Astrocyte (in vitro differentiated cells and primary cell): ENCODE measurements around the gene ETV6. TPM values are rescaled to one million over a fixed set of nuclear protein-coding genes. Genes with fewer than 3 reads are reported as not detected.
A peak's percentile ranks its signal among the peaks of the same experiment; 100 is the strongest.

Source experiments
- DNase-seq: peaks from one replicate; pipeline ENCODE4 v3.0.0-alpha.2; 2010; ENCODE audit warnings: low read depth
- FAIRE-seq: peaks from 2 replicates; lab custom pipeline; 2011; peaks lifted over from hg19 to GRCh38; lab: Jason Lieb, UNC
- H2AFZ ChIP-seq: 2 replicates; pipeline ENCODE4 v1.6.0; 2012; ENCODE audit warnings: low read depth, low read length, inconsistent platforms
- H3K27ac ChIP-seq: 2 replicates; pipeline ENCODE4 v1.5.1; 2011; ENCODE audit warnings: low read depth, low read length, inconsistent platforms
- H3K27me3 ChIP-seq: 2 replicates; pipeline ENCODE4 v1.6.0; 2011; ENCODE audit warnings: low read length, inconsistent platforms; ENCODE audit not compliant: insufficient read depth
- H3K36me3 ChIP-seq: 2 replicates; pipeline ENCODE4 v1.5.1; 2011; ENCODE audit warnings: low read length, inconsistent platforms; ENCODE audit not compliant: insufficient read depth
- H3K4me1 ChIP-seq: 2 replicates; pipeline ENCODE4 v1.5.1; 2011; ENCODE audit warnings: low read length, inconsistent platforms; ENCODE audit not compliant: insufficient read depth
- H3K4me2 ChIP-seq: 2 replicates; pipeline ENCODE4 v1.6.0; 2012; ENCODE audit warnings: low read length, inconsistent platforms
- H3K4me3 ChIP-seq: 2 replicates; pipeline ENCODE4 v1.5.1; 2011; ENCODE audit warnings: low read depth, mild to moderate bottlenecking, low read length, inconsistent platforms; ENCODE audit not compliant: insufficient read depth
- H3K79me2 ChIP-seq: 2 replicates; pipeline ENCODE4 v1.6.0; 2012; ENCODE audit warnings: mild to moderate bottlenecking, low read length, inconsistent platforms; ENCODE audit not compliant: insufficient read depth
- H3K9ac ChIP-seq: 2 replicates; pipeline ENCODE4 v1.6.0; 2012; ENCODE audit warnings: mild to moderate bottlenecking, low read length, inconsistent platforms
- H3K9me3 ChIP-seq: 2 replicates; pipeline ENCODE4 v1.5.1; 2012; ENCODE audit warnings: low read depth, mild to moderate bottlenecking, low read length, inconsistent platforms; ENCODE audit not compliant: insufficient read depth
- H4K20me1 ChIP-seq: 2 replicates; pipeline ENCODE4 v1.6.0; 2012; ENCODE audit warnings: low read length, inconsistent platforms; ENCODE audit not compliant: insufficient read depth
- H3K27ac Mint-ChIP-seq: one replicate; pipeline ENCODE4 v1.8.0; 2021; ENCODE audit warnings: mild to moderate bottlenecking, mixed read lengths; ENCODE audit not compliant: unreplicated experiment
- H3K27me3 Mint-ChIP-seq: one replicate; pipeline ENCODE4 v1.8.0; 2021; ENCODE audit warnings: low read depth, mixed read lengths; ENCODE audit not compliant: unreplicated experiment
- H3K36me3 Mint-ChIP-seq: one replicate; pipeline ENCODE4 v1.8.0; 2021; ENCODE audit warnings: low read depth, mixed read lengths; ENCODE audit not compliant: unreplicated experiment
- H3K4me1 Mint-ChIP-seq: one replicate; pipeline ENCODE4 v1.8.0; 2021; ENCODE audit warnings: low read depth, mixed read lengths; ENCODE audit not compliant: unreplicated experiment
- H3K4me3 Mint-ChIP-seq: one replicate; pipeline ENCODE4 v1.8.0; 2021; ENCODE audit warnings: mild to moderate bottlenecking, moderate library complexity, mixed read lengths; ENCODE audit not compliant: unreplicated experiment
- H3K9me3 Mint-ChIP-seq: one replicate; pipeline ENCODE4 v1.8.0; 2021; ENCODE audit warnings: mild to moderate bottlenecking, mixed read lengths; ENCODE audit not compliant: unreplicated experiment
- CTCF ChIP-seq: IDR thresholded peaks from 2 replicates; pipeline ENCODE4 v1.5.1; 2011; ENCODE audit warnings: low read depth, mild to moderate bottlenecking, inconsistent platforms, low read length, moderate library complexity; ENCODE audit not compliant: insufficient read depth
- EZH2 ChIP-seq: IDR thresholded peaks from 2 replicates; pipeline ENCODE4 v1.6.1; 2012; ENCODE audit warnings: mild to moderate bottlenecking, low read length, inconsistent platforms; ENCODE audit not compliant: insufficient read depth
- total RNA-seq: library from RNA; stranded (reverse); gene quantifications from 2 replicates; pipeline ENCODE4 v1.2.1, GENCODE V29; 2021

Gene ETV6
- total RNA-seq, 1 donor from 2014 or later = 41.2 TPM

GRCh38 chr12:11729008-11729407 is 79.5 kb downstream of the ETV6 start:
- H3K27ac ChIP-seq = no peak overlapping the region
- Mint-ChIP-seq H3K36me3 (peaks cover 22% of the 10 kb centered on the region), H3K9me3 (no peaks in the 10 kb centered on the region), H3K4me1 (peaks cover 75% of the 10 kb centered on the region), H3K4me3 (no peak overlapping the region), H3K27me3 (no peaks in the 10 kb centered on the region), H3K27ac (no peak overlapping the region)
- FAIRE-seq (no peak), DNase-seq (no peak)
- TF ChIP-seq CTCF = no peak
- TF ChIP-seq EZH2 = no peak
- H3K4me1 ChIP-seq = peaks cover 34% of the 10 kb centered on the region
- no peaks in the 10 kb centered on the region for H3K27me3 ChIP-seq
- peaks cover 85% of the 10 kb centered on the region for H3K79me2 ChIP-seq
- H3K9ac ChIP-seq = no peak overlapping the region
- H3K4me2 ChIP-seq = no peak overlapping the region
- H3K4me3 ChIP-seq = no peak overlapping the region
- no peaks in the 10 kb centered on the region for H3K9me3 ChIP-seq
- H2AFZ ChIP-seq = no peak overlapping the region
- no peaks in the 10 kb centered on the region for H3K36me3 ChIP-seq
- peaks cover 10% of the 10 kb centered on the region for H4K20me1 ChIP-seq

DNA sequence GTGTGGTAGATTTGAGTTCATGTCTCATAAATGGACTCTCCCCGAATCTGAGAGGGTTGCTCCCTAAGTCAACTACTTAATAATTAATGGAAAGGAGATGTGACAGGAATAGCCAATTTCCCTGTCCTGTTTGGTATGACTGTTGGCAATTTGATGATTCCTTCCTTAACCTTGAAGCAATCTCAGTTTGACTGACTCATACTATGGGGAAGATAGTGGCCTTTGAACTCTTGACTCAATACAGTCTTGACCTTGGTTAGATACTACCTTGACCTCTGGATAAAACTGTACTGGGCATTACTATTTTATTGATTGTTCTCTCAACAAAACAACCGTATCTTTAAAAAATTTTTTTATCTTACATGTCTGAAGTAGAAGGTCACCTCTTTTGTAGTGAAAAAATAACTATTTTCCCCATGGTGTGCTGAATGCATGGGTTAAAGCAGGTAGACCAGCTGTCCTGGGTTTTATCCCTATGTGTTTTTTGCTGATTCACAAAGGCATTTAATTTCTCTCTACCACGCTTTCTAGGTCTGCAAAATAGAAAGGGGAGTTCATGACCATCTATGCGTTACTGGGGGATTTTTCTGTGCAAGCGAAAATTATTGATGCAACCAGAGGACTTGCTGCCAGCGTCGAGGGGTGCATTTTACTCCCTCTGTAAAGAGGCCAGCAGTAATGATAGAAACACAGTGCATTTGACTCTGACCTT is 80.1 kb downstream of the ETV6 start:
- peaks cover 69% of the 10 kb centered on the region for H3K4me1 Mint-ChIP-seq
- H3K4me3 Mint-ChIP-seq = no peak overlapping the region
- no peak overlapping the region for H2AFZ ChIP-seq
- no peak for TF ChIP-seq CTCF
- no peak for TF ChIP-seq EZH2
- H3K4me1 ChIP-seq = peaks cover 30% of the 10 kb centered on the region
- peaks cover 85% of the 10 kb centered on the region for H3K79me2 ChIP-seq
- H3K27me3 Mint-ChIP-seq = no peaks in the 10 kb centered on the region
- no peak overlapping the region for H3K27ac ChIP-seq
- no peaks in the 10 kb centered on the region for H3K9me3 Mint-ChIP-seq
- H3K9ac ChIP-seq = no peak overlapping the region
- FAIRE-seq = no peak
- H3K36me3 ChIP-seq = no peaks in the 10 kb centered on the region
- DNase-seq = no peak
- no peaks in the 10 kb centered on the region for H3K9me3 ChIP-seq
- no peak overlapping the region for H3K27ac Mint-ChIP-seq
- H3K36me3 Mint-ChIP-seq = peaks cover 18% of the 10 kb centered on the region
- H4K20me1 ChIP-seq = peaks cover 10% of the 10 kb centered on the region
- H3K4me2 ChIP-seq = no peak overlapping the region
- no peak overlapping the region for H3K4me3 ChIP-seq
- H3K27me3 ChIP-seq = no peaks in the 10 kb centered on the region

GRCh38 chr12:11730299-11731041 is 81.0 kb downstream of the ETV6 start:
- Histone ChIP-seq H3K79me2 (peaks cover 89% of the 10 kb centered on the region), H4K20me1 (peaks cover 10% of the 10 kb centered on the region), H3K4me2 (peak overlapping the region; percentile 61), H3K36me3 (no peaks in the 10 kb centered on the region), H3K4me3 (no peak overlapping the region), H3K9me3 (no peaks in the 10 kb centered on the region), H3K27ac (peak overlapping the region; percentile 67), H2AFZ (no peak overlapping the region), H3K4me1 (peaks cover 26% of the 10 kb centered on the region), H3K9ac (peak overlapping the region; percentile 22), H3K27me3 (no peaks in the 10 kb centered on the region)
- Mint-ChIP-seq H3K4me3 (no peak overlapping the region), H3K9me3 (no peaks in the 10 kb centered on the region), H3K27ac (peak overlapping the region; percentile 63), H3K4me1 (peaks cover 60% of the 10 kb centered on the region), H3K36me3 (peaks cover 15% of the 10 kb centered on the region), H3K27me3 (no peaks in the 10 kb centered on the region)
- DNase-seq = no peak
- TF ChIP-seq CTCF = no peak
- TF ChIP-seq EZH2 = no peak
- FAIRE-seq = no peak
